ENCODE measurements around the gene ZSCAN30. TPM values are rescaled to one million over a fixed set of nuclear protein-coding genes. Genes with fewer than 3 reads are reported as not detected.

Gene ZSCAN30
- total RNA-seq, 2 experiments from 2014 or later: 14.6 to 19.2 TPM

GRCh38 chr18:35306588-35307250 is 16.7 kb upstream of the ZSCAN30 start:
- Mint-ChIP-seq H3K27ac (no peak overlapping the region), H3K9me3 (peaks cover 80% of the 10 kb centered on the region), H3K4me1 (no peaks in the 10 kb centered on the region), H3K27me3 (no peaks in the 10 kb centered on the region), H3K4me3 (no peak overlapping the region), H3K36me3 (ENCODE audit: low read depth) (peaks cover 67% of the 10 kb centered on the region)
- CTCF ChIA-PET: no interaction called here
- POLR2A ChIA-PET: interaction anchor here (1.2 kb wide), 1 partner anchor 38 kb away, joined by 4 read pairs; no protein-coding TSS in a partner anchor
- DNase-seq: no peak

GRCh38 chr18:35303610-35304009 is 13.6 kb upstream of the ZSCAN30 start:
- Mint-ChIP-seq H3K36me3 (ENCODE audit: low read depth) (peaks cover 89% of the 10 kb centered on the region), H3K4me3 (no peak overlapping the region), H3K4me1 (no peaks in the 10 kb centered on the region), H3K27me3 (no peaks in the 10 kb centered on the region), H3K9me3 (peaks cover 76% of the 10 kb centered on the region), H3K27ac (no peak overlapping the region)
- ChIA-PET POLR2A (interaction anchor here (1.0 to 1.6 kb wide), 2 partner anchors 14 kb away, joined by 3 to 4 read pairs; partner anchors contain the start of gene ZSCAN30), CTCF (no interaction called here)
- no peak for DNase-seq

- Mint-ChIP-seq H3K27me3 (no peaks in the 10 kb centered on the region), H3K9me3 (peaks cover 40% of the 10 kb centered on the region), H3K4me1 (peaks cover 13% of the 10 kb centered on the region), H3K4me3 (no peak overlapping the region), H3K27ac (no peak overlapping the region), H3K36me3 (ENCODE audit: low read depth) (peaks cover 88% of the 10 kb centered on the region)
- ChIA-PET CTCF (no interaction called here), POLR2A (no interaction called here)
- no peak for DNase-seq
These were observed 6.0 kb upstream of the ZSCAN30 start for GRCh38 chr18:35296060-35296459.

- ChIA-PET CTCF (interaction anchor here (1.2 kb wide), 1 partner anchor 60 kb away, joined by 3 read pairs; no protein-coding TSS in a partner anchor), POLR2A (interaction anchor here (0.7 to 5.0 kb wide), 3 partner anchors 50 to 775 kb away, joined by 5 to 45 read pairs (median 5); partner anchors contain the start of genes ZNF24 and ZNF397)
- H3K36me3 Mint-ChIP-seq (ENCODE audit: low read depth): peaks cover 79% of the 10 kb centered on the region
- no peaks in the 10 kb centered on the region for H3K27me3 Mint-ChIP-seq
- peak overlapping the region; percentile 90 for H3K4me3 Mint-ChIP-seq
- peak overlapping the region; percentile 90 for H3K27ac Mint-ChIP-seq
- H3K9me3 Mint-ChIP-seq: peaks cover 25% of the 10 kb centered on the region
- H3K4me1 Mint-ChIP-seq: peaks cover 42% of the 10 kb centered on the region
- no peak for DNase-seq
These were observed 1.1 kb upstream of the ZSCAN30 start for GRCh38 chr18:35291166-35291565.

- H3K27me3 Mint-ChIP-seq: no peaks in the 10 kb centered on the region
- CTCF ChIA-PET: interaction anchor here (1.1 to 1.6 kb wide), 5 partner anchors 10 to 208 kb away, joined by 3 to 6 read pairs (median 3); partner anchors contain the start of gene INO80C
- peaks cover 76% of the 10 kb centered on the region for H3K36me3 Mint-ChIP-seq (ENCODE audit: low read depth)
- DNase-seq: peak; percentile 44
- H3K9me3 Mint-ChIP-seq: peaks cover 20% of the 10 kb centered on the region
- POLR2A ChIA-PET: interaction anchor here (0.6 to 5.0 kb wide), 20 partner anchors 9 to 776 kb away, joined by 3 to 45 read pairs (median 4); partner anchors contain the start of genes INO80C, MAPRE2, RMP24 and ZNF24
- peak overlapping the region; percentile 90 for H3K4me3 Mint-ChIP-seq
- H3K27ac Mint-ChIP-seq: peak overlapping the region; percentile 90
- peaks cover 42% of the 10 kb centered on the region for H3K4me1 Mint-ChIP-seq
These were observed 319 bp downstream of the ZSCAN30 start for GRCh38 chr18:35289727-35290093.

- peaks cover 73% of the 10 kb centered on the region for H3K36me3 Mint-ChIP-seq (ENCODE audit: low read depth)
- no peak for DNase-seq
These were observed 736 bp downstream of the ZSCAN30 start for GRCh38 chr18:35289293-35289692.

GRCh38 chr18:35284841-35285240 is 5.2 kb downstream of the ZSCAN30 start:
- H3K4me3 Mint-ChIP-seq: no peak overlapping the region
- H3K27ac Mint-ChIP-seq: no peak overlapping the region
- H3K36me3 Mint-ChIP-seq (ENCODE audit: low read depth): peaks cover 67% of the 10 kb centered on the region
- no peak for DNase-seq
- ChIA-PET CTCF (no interaction called here), POLR2A (no interaction called here)
- peaks cover 29% of the 10 kb centered on the region for H3K4me1 Mint-ChIP-seq
- H3K27me3 Mint-ChIP-seq: no peaks in the 10 kb centered on the region
- H3K9me3 Mint-ChIP-seq: peaks cover 41% of the 10 kb centered on the region

More at GRCh38 chr18:35289293-35289692, 736 bp downstream of the ZSCAN30 start:
- H3K27me3 Mint-ChIP-seq: no peaks in the 10 kb centered on the region
- H3K4me3 Mint-ChIP-seq: peak overlapping the region; percentile 90
- peaks cover 42% of the 10 kb centered on the region for H3K4me1 Mint-ChIP-seq
- peaks cover 19% of the 10 kb centered on the region for H3K9me3 Mint-ChIP-seq
- peak overlapping the region; percentile 90 for H3K27ac Mint-ChIP-seq
- ChIA-PET CTCF (interaction anchor here (0.9 to 1.6 kb wide), 4 partner anchors 10 to 208 kb away, joined by 3 to 6 read pairs (median 5); partner anchors contain the start of gene INO80C), POLR2A (interaction anchor here (1.0 to 5.0 kb wide), 16 partner anchors 10 to 778 kb away, joined by 3 to 45 read pairs (median 4); partner anchors contain the start of genes INO80C, MAPRE2, ZNF24 and ZNF397)

GRCh38 chr18:35283923-35284794 is 5.9 kb downstream of the ZSCAN30 start:
- CTCF ChIA-PET: no interaction called here
- peaks cover 65% of the 10 kb centered on the region for H3K36me3 Mint-ChIP-seq (ENCODE audit: low read depth)
- peaks cover 46% of the 10 kb centered on the region for H3K9me3 Mint-ChIP-seq
- H3K27me3 Mint-ChIP-seq: no peaks in the 10 kb centered on the region
- H3K27ac Mint-ChIP-seq: no peak overlapping the region
- peaks cover 24% of the 10 kb centered on the region for H3K4me1 Mint-ChIP-seq
- DNase-seq: no peak
- H3K4me3 Mint-ChIP-seq: no peak overlapping the region
- POLR2A ChIA-PET: no interaction called here

- H3K36me3 Mint-ChIP-seq (ENCODE audit: low read depth): peaks cover 63% of the 10 kb centered on the region
- peaks cover 22% of the 10 kb centered on the region for H3K4me1 Mint-ChIP-seq
- H3K27me3 Mint-ChIP-seq: no peaks in the 10 kb centered on the region
- no peak overlapping the region for H3K27ac Mint-ChIP-seq
- CTCF ChIA-PET: no interaction called here
- H3K4me3 Mint-ChIP-seq: no peak overlapping the region
- POLR2A ChIA-PET: no interaction called here
- DNase-seq: no peak
- H3K9me3 Mint-ChIP-seq: peaks cover 48% of the 10 kb centered on the region
These were observed 7.7 kb downstream of the ZSCAN30 start for GRCh38 chr18:35282353-35282752.

- CTCF ChIA-PET: no interaction called here
- DNase-seq: no peak
- Mint-ChIP-seq H3K4me3 (no peak overlapping the region), H3K9me3 (peaks cover 52% of the 10 kb centered on the region), H3K4me1 (peaks cover 18% of the 10 kb centered on the region), H3K36me3 (ENCODE audit: low read depth) (peaks cover 48% of the 10 kb centered on the region), H3K27ac (no peak overlapping the region), H3K27me3 (no peaks in the 10 kb centered on the region)
- POLR2A ChIA-PET: no interaction called here
These were observed 11.1 kb downstream of the ZSCAN30 start for GRCh38 chr18:35278969-35279368.

GRCh38 chr18:35278085-35278484 is 11.9 kb downstream of the ZSCAN30 start:
- H3K4me3 Mint-ChIP-seq: no peak overlapping the region
- ChIA-PET CTCF (no interaction called here), POLR2A (interaction anchor here (1.0 kb wide), 1 partner anchor 12 kb away, joined by 3 read pairs; the partner anchor contains the start of gene ZSCAN30)
- H3K27ac Mint-ChIP-seq: no peak overlapping the region
- H3K4me1 Mint-ChIP-seq: peaks cover 18% of the 10 kb centered on the region
- no peak for DNase-seq
- peaks cover 46% of the 10 kb centered on the region for H3K36me3 Mint-ChIP-seq (ENCODE audit: low read depth)
- no peaks in the 10 kb centered on the region for H3K27me3 Mint-ChIP-seq
- peaks cover 56% of the 10 kb centered on the region for H3K9me3 Mint-ChIP-seq

GRCh38 chr18:35277633-35278032 is 12.4 kb downstream of the ZSCAN30 start:
- Mint-ChIP-seq H3K27ac (no peak overlapping the region), H3K27me3 (no peaks in the 10 kb centered on the region), H3K9me3 (peaks cover 56% of the 10 kb centered on the region), H3K4me1 (peaks cover 17% of the 10 kb centered on the region), H3K4me3 (no peak overlapping the region), H3K36me3 (ENCODE audit: low read depth) (peaks cover 45% of the 10 kb centered on the region)
- POLR2A ChIA-PET: interaction anchor here (1.0 kb wide), 1 partner anchor 12 kb away, joined by 3 read pairs; the partner anchor contains the start of gene ZSCAN30
- CTCF ChIA-PET: no interaction called here
- no peak for DNase-seq

- peaks cover 47% of the 10 kb centered on the region for H3K9me3 Mint-ChIP-seq
- CTCF ChIA-PET: no interaction called here
These were observed 13.8 kb downstream of the ZSCAN30 start for GRCh38 chr18:35276267-35276666.

More at GRCh38 chr18:35276267-35276666, 13.8 kb downstream of the ZSCAN30 start:
- no peak overlapping the region for H3K27ac Mint-ChIP-seq
- H3K4me1 Mint-ChIP-seq: peaks cover 12% of the 10 kb centered on the region
- no peak overlapping the region for H3K4me3 Mint-ChIP-seq
- peaks cover 36% of the 10 kb centered on the region for H3K36me3 Mint-ChIP-seq (ENCODE audit: low read depth)
- H3K27me3 Mint-ChIP-seq: no peaks in the 10 kb centered on the region
- no peak for DNase-seq
- POLR2A ChIA-PET: no interaction called here

All from activated CD4-positive, alpha-beta memory T cell treated with anti-CD3 and anti-CD28 coated beads, Interleukin-2, amount 10 ng/mL, durations not matched to agents 7 days and 5 days (primary cell).